ENCODE measurements around the gene CEP126. TPM values are rescaled to one million over a fixed set of nuclear protein-coding genes. Genes with fewer than 3 reads are reported as not detected.

CEP126 gene
- total and polyA plus RNA-seq, 2 donors (not counting 3 experiments of a cell fraction or from before 2014, with no cell fraction given), result 3.6 to 9.1 TPM

GRCh38 chr11:102046841-102047240 lies 132.0 kb downstream of the CEP126 start:
- TF ChIP-seq JUN (IDR thresholded peaks at IDR 0.05; ENCODE audit: borderline replicate concordance, insufficient read depth, insufficient read length, low read depth) (no peak), CTCF (IDR thresholded peaks at IDR 0.05; ENCODE audit: extremely low read depth in 1 of 2, insufficient read depth in 1 of 2, low read depth in 1 of 2, low read length in 2 of 2) (no peak), GATA2 (IDR thresholded peaks at IDR 0.05; ENCODE audit: insufficient read depth, insufficient read length, low read depth, low read length) (no peak), POLR2A (IDR thresholded peaks at IDR 0.05; ENCODE audit: low read depth, low read length) (no peak), POLR2AphosphoS5 (IDR thresholded peaks at IDR 0.05; ENCODE audit: insufficient read depth, low read depth, low read length) (no peak), FOS (IDR thresholded peaks at IDR 0.05; ENCODE audit: borderline replicate concordance, insufficient read depth, low read length) (no peak), EZH2 (IDR thresholded peaks at IDR 0.05; ENCODE audit: borderline replicate concordance, low read depth, low read length, severe bottlenecking) (no peak), MYC (IDR thresholded peaks at IDR 0.05; ENCODE audit: low read depth, low read length) (no peak)
- TF ChIP-seq, protein P1, sequence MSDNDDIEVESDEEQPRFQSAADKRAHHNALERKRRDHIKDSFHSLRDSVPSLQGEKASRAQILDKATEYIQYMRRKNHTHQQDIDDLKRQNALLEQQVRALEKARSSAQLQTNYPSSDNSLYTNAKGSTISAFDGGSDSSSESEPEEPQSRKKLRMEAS (IDR thresholded peaks at IDR 0.05; ENCODE audit: insufficient read depth, insufficient read length), result no peak
- Histone ChIP-seq H3K4me2 (ENCODE audit: insufficient read depth, low read length) (peak overlapping the region; percentile 76), H3K27ac (ENCODE audit: insufficient read depth, low read depth, low read length) (no peak overlapping the region), H3K9me1 (replicated peaks; ENCODE audit: control insufficient read depth, extremely low read depth, insufficient read depth, low read length) (no peaks in the 10 kb centered on the region), H3K4me3 (replicated peaks in 1 of 3; ENCODE audit: insufficient read depth in 1 of 3, low read depth in 1 of 3, low read length in 3 of 3) (peak overlapping the region in 2 of 3 experiments; percentile 42 to 60), H3K27me3 (ENCODE audit: control insufficient read depth in 2 of 2, insufficient read depth in 2 of 2, low read length in 2 of 2) (no peaks in the 10 kb centered on the region), H2AFZ (ENCODE audit: low read depth, low read length) (peak overlapping the region; percentile 91), H3K9me3 (replicated peaks; ENCODE audit: control insufficient read depth, insufficient read depth, low read length) (no peaks in the 10 kb centered on the region), H3K9ac (replicated peaks; ENCODE audit: extremely low read depth, insufficient read depth, low read length) (no peak overlapping the region), H3K36me3 (ENCODE audit: control insufficient read depth in 2 of 2, extremely low read depth in 1 of 2, insufficient read depth in 2 of 2, low read length in 2 of 2) (no peaks in the 10 kb centered on the region), H4K20me1 (replicated peaks; ENCODE audit: control insufficient read depth, extremely low read depth, insufficient read depth, low read length) (no peaks in the 10 kb centered on the region), H3K79me2 (ENCODE audit: control insufficient read depth, insufficient read depth, low read length) (no peaks in the 10 kb centered on the region), H3K4me1 (ENCODE audit: control insufficient read depth, extremely low read depth, insufficient read depth, low read length) (peaks cover 15% of the 10 kb centered on the region)
- POLR2A ChIA-PET, result no interaction called here
- DNase-seq (ENCODE audit: low read depth, low spot score), result no peak
- no TSS peak for BruUV-seq (replicated peaks)
- dilution Hi-C loops (cut with MboI; ENCODE audit: extremely low pct_ligation_motif_present, low sequenced_read_pairs), result no loop called here
- CTCF ChIA-PET, result interaction anchor here (0.7 to 1.7 kb wide), 2 partner anchors 39 to 177 kb away, joined by 3 to 6 read pairs; no protein-coding TSS in a partner anchor
- intact Hi-C loops (cut with micrococcal nuclease), result no loop called here
- FAIRE-seq, result peak; percentile 18
